H1 (cell line): ENCODE measurements around the gene NECTIN1. TPM values are rescaled to one million over a fixed set of nuclear protein-coding genes. Genes with fewer than 3 reads are reported as not detected.

ENCODE experiments used
- BACH1 ChIP-seq: IDR thresholded peaks from 2 replicates; pipeline ENCODE4 v1.6.1; 2012; ENCODE audit warnings: low read length, improper control_type of control experiment
- CHD7 ChIP-seq: fragments of 300-600 bp; sonication (generic); IDR thresholded peaks from 2 replicates; pipeline ENCODE4 v1.7.1; 2012; ENCODE audit warnings: low read length, moderate library complexity, mild to moderate bottlenecking, inconsistent platforms; ENCODE audit not compliant: insufficient replicate concordance
- EGR1 ChIP-seq: IDR thresholded peaks from 2 replicates; pipeline ENCODE4 v1.6.1; 2011; ENCODE audit warnings: low read depth, low read length, borderline replicate concordance
- KDM1A ChIP-seq: fragments of 200-600, 300-600 bp; sonication (generic); IDR thresholded peaks from 2 replicates; pipeline ENCODE4 v1.7.1; 2016; ENCODE audit warnings: mild to moderate bottlenecking, low read length, borderline replicate concordance
- NRF1 ChIP-seq: IDR thresholded peaks from 2 replicates; pipeline ENCODE4 v1.6.1; 2011; ENCODE audit warnings: mild to moderate bottlenecking, low read depth, low read length, improper control_type of control experiment
- SAP30 ChIP-seq: fragments of 300-600 bp; sonication (generic); IDR thresholded peaks from 2 replicates; pipeline ENCODE4 v1.7.1; 2012; ENCODE audit warnings: low read length, moderate library complexity, mild to moderate bottlenecking, inconsistent platforms; ENCODE audit not compliant: insufficient read depth, insufficient replicate concordance
- SRF ChIP-seq: IDR thresholded peaks from 2 replicates; pipeline ENCODE4 v1.6.1; 2011; ENCODE audit warnings: mild to moderate bottlenecking, low read depth, low read length, moderate library complexity
- TAF7 ChIP-seq: optimal IDR thresholded peaks from 2 replicates; pipeline ENCODE3; 2011; ENCODE audit warnings: low read depth, mild to moderate bottlenecking, inconsistent platforms, low read length, moderate library complexity, borderline replicate concordance
- polyA plus RNA-seq, 7 experiments: library from polyadenylated mRNA; depleted of rRNA in 3 of 7; stranded (reverse) in 5 of 7; unstranded in 2 of 7; fragments of >200 nt in 5 of 7; fragments of 200-250 nt in 2 of 7; gene quantifications; 1 replicate in 5 of 7; 2 replicates in 1 of 7; 4 replicates in 1 of 7; pipeline versions ENCODE4 v1.2.1 to v1.2.3, GENCODE V29; 2011 to 2013; ENCODE audit warnings: missing spikeins in 2 of 7, mixed read lengths in 2 of 7
- total RNA-seq: library from RNA; stranded (reverse); fragmentation: NEBNext Ultra II Directional; extraction: Animal tissue kit (Norgen Biotek cat#: 25700); gene quantifications from 2 replicates; pipeline ENCODE4 v1.2.1, GENCODE V29; 2021

Gene NECTIN1
- total and polyA plus RNA-seq, 2 of the 8 experiments (the other 6 are each of a cell fraction or from before 2014, with no cell fraction given) = 43.2 to 97.7 TPM

GRCh38 chr11:119777940-119778339 is 48.9 kb upstream of the NECTIN1 start (continued):
- no peak for TF ChIP-seq CHD7
- no peak for TF ChIP-seq BACH1
- no peak for TF ChIP-seq NRF1
- no peak for TF ChIP-seq EGR1
- TF ChIP-seq SAP30 = no peak
- TF ChIP-seq TAF7 = no peak
- TF ChIP-seq KDM1A = no peak
- TF ChIP-seq SRF = no peak
